Fibroblast of the conjunctiva (primary cell): ENCODE results near the gene MEAK7.

Experiments used
- DNase-seq: peaks from one replicate; pipeline ENCODE4 v3.0.0-alpha.2; 2010; ENCODE audit warnings: low read depth

MEAK7 gene

GRCh38 chr16:84487358-84487757 lies 17.1 kb downstream of the MEAK7 start:
- DNase-seq = no peak

DNA sequence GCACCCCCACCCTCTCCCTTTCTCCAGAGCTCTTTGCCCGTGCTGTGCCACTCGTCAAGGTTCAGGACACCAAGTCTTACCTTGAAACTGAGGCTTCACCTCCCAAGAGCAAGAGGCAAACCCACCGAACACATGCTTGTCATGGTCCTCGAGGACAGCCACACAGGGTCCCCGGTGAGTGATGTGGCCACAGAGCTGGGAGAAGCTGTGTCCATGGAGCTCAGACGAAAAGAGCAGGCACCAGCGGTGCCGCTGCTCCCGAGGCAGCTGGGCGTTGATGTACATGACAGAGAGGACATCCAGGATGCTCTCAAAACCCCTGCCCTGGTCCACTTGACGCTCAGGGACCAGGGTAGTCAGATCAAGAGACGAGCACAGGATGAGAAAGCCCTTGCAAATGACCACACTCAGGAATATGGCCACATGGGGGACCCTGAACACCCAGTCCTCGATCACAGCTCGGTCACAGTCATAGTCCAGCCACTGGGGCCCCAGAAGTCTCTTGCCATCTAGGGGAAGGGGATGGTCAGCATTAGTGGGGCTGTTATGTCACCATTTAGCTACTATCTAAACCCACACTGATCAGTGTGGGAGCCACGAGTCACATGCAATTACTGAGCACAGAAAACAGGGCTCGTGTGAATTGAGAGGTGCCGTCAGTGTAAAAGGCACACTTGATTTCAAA lies 17.8 kb downstream of the MEAK7 start:
- DNase-seq = no peak

GRCh38 chr16:84486126-84486525 lies 18.3 kb downstream of the MEAK7 start:
- DNase-seq = no peak

DNA sequence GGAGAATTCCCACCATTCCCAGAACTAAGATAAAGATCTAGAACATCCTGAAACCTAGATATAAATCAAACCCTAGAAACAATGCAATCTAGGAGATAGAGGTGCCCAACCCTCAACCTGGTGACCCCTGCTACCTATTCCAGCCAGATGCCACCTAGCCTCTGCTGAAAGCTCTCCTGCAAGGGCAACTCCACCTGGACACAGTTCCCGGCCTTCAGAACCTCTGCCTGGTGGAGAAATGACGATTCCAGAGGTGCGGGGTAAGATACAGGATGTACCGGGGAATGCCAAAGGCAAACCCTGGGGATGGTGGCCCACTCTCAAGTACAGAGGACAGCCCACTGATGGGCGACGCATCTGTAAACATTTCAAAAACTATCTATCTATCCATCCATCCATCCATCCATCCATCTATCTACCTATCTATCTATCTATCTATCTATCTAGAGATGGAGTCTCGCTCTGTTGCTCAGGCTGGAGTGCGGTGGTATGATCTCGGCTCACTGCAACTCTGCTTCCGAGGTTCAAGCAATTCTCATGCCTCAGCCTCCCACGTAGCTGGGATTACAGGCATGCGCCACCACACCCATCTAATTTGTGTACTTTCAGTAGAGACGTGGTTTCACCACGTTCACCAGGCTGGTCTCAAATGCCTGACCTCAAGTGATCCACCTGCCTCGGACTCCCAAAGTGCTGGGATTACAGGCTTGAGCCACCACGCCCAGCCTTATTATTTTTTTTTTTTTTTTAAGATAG lies 19.0 kb downstream of the MEAK7 start:
- DNase-seq = no peak

GRCh38 chr16:84484579-84485254 lies 19.7 kb downstream of the MEAK7 start:
- peak; percentile 29 for DNase-seq

- no peak for DNase-seq
Measured at GRCh38 chr16:84483882-84484565, 20.4 kb downstream of the MEAK7 start.

- DNase-seq = no peak
Measured at GRCh38 chr16:84482951-84483881, 21.2 kb downstream of the MEAK7 start.

- DNase-seq = no peak
Measured at GRCh38 chr16:84482001-84482891, 22.2 kb downstream of the MEAK7 start.

DNA sequence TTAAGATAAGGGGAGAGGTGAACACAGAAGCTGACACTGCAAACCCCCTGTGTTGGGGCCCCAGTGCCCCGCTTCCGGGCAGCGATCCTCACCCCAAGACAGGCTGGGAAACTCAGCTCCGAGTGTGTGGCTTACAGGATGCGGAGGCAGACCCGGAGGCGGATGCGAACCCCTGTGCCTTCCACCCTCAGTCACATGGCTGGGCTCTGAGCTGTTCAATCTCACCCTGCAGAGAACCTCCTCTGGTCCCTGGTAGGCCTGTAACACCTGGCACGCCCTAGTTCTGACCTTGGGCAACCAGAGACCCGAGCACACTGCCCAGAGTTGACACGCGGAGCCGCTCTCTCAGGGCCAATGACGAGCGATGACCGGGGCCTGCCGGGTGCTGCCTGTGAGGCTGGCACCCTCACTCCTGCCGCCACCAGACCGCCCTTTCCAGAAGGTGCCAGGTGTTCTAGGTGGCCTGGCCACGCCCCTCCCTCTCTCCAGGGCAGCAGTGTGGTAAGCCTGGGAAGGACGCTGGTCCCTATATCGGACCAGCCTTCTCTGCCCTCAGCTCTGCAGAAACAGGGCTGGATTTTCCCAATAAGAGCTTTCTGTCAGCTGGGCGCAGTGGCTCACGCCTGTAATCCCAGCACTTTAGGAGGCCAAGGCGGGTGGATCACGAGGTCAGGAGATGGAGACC lies 23.3 kb downstream of the MEAK7 start:
- no peak for DNase-seq

- DNase-seq = no peak
Measured at GRCh38 chr16:84479716-84480450, 24.6 kb downstream of the MEAK7 start.

DNA sequence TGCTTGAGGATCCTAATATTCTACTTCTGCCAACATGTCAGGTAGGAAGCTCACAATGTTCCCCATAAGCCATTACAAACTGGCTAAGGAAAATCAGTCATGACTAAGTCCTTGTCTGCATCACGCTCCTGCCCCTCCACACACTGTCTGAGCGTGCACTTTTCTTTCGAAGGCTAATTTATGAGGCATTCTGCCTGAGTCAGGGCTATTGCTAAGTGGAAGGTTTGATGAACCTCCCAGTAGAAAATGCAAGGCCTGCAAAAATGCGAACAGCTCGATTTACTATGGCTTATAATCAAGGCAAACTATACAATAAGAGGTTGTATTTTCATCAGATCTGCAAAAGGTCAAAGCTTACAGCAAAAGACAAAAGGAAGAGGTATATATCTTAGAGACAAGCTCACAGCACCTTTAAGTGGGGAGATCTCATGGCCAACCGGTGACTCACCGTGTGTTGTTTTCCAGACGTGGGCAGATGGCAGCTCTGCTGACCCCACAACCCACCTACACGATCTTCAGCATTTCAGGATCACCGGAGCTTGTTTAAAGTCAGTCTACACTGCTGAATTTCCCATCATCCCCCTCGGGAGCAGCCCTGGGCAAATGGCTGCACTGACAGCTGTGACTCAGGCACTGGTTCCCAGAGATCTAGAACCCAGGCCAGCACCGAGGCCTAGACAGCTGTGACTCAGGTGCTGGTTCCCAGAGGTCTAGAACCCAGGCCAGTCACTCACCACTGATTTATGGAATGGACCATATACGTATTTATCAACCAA lies 26.1 kb downstream of the MEAK7 start:
- DNase-seq = no peak

GRCh38 chr16:84477661-84478060 lies 26.8 kb downstream of the MEAK7 start:
- no peak for DNase-seq

GRCh38 chr16:84476401-84476800 lies 28.1 kb downstream of the MEAK7 start:
- no peak for DNase-seq

DNA sequence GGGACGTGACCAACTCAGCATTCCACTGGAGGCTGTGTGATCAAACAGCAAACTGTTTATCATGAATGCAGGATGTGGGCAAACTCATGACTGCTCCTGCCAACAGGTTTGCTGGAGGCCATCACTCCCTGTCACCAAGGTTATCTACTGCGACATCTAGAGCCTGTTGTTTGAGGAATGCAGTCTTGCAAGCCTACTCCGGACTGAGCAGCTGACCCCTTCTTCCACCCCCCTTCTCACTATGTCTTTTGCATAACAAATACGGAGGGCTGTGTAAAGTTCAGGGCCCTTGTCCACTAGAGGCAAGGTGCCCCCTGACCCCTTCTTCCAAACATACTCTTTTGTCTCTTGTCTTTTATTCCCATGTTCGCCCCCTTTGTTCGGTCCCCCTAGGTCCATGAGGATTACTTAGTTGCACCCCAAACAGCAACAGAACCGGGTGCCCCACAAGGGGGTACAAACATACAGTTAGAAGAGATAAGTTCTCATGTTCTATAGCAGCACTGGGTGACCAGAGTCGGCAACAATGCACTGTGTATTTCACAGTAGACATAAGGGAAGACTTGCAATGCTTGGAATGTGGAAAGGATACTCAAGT lies 28.7 kb downstream of the MEAK7 start:
- no peak for DNase-seq

DNA sequence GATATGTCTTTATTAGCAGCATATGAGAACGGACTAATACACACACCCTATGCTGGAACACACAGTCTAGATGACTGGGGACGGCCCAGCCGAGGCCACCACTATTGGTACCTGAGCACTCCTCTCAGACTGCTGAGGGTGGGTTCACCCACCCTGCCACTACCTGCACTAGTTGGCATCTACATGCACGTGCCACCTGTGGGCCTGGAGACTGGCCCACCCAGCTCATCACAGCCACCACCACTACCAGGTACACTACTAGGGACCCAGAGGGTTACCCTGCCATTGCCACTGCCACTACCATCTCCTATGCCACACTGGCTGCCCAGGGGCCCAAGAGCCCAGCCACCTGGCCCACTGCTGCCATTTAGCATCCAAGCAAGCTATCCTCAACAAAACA lies 32.5 kb downstream of the MEAK7 start:
- DNase-seq = no peak

- no peak for DNase-seq
Measured at GRCh38 chr16:84471316-84471715, 33.1 kb downstream of the MEAK7 start.

- no peak for DNase-seq
Measured at GRCh38 chr16:84467709-84468108, 36.8 kb downstream of the MEAK7 start.

- no peak for DNase-seq
Measured at GRCh38 chr16:84467256-84467655, 37.2 kb downstream of the MEAK7 start.
